Activated T-cell treated with anti-CD3 and anti-CD28 coated beads for 24 hours (primary cell): ENCODE data around the gene PTPN1.
"Not testable (repeated sequence)": the region's sequence is repeated elsewhere in the genome, so short reads cannot be mapped to it uniquely, and the experiment has no call there.

Experiments
- DNase-seq: peaks from one replicate; pipeline ENCODE4 v3.0.0-alpha.2; 2020; ENCODE audit warnings: low read depth

PTPN1 gene

DNA sequence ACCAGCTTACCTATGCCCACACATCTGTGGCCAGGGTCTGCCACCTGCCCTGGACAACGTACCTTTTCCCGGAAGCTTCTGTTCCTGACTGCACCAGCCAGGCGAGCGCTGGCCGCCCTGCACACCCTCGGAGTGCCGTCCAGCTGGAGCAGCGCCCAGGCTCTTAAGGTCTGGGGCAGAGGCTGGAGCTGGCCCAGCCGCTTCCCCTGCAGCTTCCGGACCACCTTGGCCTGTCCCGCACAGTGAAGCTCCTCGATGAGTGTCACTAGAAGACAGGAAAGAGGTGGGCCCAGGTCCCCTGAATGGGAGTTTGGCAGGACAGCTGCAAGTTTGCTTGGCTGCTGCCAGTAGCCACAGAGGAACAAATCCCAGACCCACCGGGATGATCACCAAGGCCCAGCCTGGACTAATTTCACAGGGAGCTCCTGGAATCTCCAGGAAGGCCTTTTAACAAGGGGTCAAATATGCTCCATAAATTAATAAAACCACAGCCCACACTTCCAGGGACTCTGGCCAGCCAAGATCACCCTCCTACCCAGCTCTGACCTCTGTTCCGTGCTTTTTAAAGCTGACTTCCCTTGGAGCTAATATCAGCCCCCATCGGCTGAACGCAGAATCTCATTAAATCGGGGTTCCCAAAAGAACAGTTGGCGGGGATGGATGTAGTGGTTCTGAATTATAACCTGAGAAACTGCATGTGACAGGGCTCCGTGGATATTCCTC is 82.3 kb downstream of the PTPN1 start:
- no peak for DNase-seq

DNA sequence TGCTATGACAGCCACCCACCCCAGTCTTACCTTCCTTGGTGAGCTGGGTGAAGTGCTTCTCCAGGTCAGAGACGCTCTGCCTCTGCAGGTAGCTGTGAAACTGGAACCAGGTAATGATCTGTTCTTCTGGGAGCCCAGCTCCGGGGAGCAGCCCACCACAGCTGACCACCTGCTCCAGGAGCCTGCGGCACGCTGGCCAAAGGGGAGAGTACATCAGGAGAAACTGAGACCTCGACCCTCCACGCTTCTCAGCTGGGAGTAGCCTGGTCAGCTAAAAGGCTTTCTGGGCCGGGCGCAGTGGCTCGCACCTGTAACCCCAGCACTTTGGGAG is 82.8 kb downstream of the PTPN1 start:
- DNase-seq, result no peak

DNA sequence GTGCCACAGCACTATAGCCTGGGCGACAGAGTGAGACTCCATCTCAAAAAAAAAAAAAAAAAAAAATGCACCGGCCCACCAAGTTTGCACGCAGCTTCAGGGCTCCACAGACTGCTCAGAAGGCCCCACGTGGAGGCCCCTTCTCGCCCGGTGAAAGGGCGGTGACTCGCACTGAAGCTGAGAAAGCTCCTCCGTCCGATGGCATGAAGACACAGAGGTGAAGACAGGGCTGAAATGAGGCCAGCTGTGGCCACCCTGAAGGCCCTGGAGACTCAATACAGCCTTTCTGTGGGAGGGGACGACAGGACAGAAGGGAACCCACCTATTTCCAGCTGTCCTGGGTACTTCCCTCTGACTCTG is 84.0 kb downstream of the PTPN1 start:
- DNase-seq, result no peak

DNA sequence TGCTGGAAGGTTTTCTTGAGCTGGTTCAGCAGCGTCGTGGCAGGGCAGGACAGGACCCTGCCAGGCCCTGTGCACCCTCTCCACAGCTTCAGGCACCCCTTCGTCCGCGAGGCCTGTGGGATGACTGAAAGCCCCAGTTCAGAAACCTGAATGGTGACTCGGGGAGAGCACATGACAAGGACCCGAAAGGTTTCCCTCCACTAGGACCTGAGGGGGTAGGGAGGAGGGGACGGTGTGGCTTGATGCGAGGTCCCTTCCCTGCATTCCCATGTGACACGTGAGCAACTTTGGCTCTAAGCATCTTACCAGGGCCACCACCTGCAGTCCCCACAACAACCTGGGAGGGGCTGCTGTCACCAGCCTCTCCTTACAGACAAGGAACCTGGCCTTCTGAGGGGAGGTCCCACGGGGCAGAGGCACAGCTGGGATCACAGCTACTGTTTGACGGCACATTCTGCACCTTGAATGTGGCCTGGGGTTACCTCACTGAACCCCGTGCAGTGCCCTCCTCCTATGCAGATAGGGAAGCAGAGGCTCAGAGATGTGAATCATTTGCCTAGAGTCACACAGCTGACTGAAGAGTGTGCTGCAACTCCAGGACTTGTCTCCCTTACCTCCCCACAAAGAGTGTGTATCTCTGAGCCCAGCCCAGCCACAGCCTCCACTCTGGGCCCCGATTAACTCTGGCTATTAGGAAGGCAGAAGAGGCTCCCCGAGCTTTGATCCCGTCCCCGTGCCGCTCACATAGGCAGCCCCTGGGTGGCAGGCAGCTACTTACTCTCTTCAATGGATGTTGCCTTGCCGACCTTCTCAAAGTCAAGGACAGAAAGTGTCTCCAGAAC is 84.6 kb downstream of the PTPN1 start:
- DNase-seq, result no peak

DNA sequence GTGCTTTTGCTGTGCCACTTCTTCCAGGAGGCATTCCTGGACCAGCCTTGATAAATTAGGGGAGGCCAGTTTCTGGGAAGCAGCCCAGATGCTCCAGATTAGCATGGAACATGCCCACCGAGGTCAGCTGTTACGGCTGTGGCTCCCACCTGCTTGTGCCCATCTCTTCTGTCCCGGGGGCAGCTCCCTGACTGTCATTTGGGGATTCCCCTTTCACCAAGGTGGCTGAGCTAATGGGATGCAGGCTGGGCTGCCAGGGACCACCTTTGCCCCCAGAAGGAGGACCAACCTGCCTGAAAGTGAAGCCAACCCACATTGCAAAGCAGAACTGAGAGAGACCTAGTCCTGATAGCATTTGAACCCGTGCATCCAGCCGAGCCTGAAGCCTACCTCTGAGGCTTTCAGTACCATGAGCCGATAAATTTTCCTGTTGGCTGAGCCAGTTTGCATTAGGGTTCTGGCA is 85.3 kb downstream of the PTPN1 start:
- DNase-seq, result no peak

DNA sequence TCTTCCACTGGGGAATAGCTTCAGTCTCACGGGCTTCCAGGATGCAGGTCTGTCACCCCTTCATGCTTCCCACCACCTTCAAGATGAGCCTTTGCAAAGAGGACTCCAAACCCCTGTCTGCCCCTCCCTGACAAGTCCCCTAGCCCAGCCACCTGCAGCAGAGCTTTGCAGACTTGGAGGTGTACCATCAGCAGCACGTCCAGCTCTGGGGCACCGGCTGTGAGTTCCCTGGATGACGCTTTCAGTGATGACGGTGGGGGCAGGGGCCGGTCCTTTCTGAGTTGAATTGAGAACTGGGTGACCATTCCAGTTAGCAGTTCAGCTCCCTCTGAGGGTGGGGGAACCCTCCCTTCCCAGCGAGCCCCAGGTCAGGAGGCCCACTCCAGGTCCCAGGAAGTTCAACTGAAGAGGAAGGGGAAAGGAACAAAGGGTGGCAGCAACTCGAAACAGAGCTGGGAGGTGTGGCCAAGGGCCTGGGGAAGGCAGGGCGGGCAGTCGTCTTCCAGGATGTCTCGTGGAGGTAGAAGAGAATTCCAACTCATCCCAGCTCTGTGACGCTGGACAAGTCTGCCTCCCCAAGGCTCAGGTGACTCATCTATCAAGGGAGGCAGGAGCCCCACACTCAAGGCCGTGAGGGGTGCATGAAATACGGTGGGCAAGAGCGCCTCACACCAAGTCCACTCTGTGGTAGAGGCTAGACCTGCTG is 86.0 kb downstream of the PTPN1 start:
- DNase-seq, result no peak

DNA sequence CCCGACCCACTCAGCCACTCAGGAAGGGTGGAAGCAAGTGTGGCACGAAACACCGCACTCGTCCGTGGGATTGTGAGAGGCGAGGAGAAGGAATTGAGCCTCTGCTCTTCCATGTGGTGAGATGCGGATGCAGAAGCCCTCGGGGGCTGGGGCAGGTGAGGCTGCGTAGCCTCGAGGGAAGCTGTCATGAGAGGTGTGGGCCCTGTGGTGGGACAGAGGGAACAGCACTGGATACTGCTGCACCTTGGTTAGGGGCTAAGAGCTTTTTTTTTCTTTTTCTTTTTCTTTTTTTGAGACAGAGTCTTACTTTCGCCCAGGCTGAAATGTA is 86.5 kb downstream of the PTPN1 start:
- no peak for DNase-seq

DNA sequence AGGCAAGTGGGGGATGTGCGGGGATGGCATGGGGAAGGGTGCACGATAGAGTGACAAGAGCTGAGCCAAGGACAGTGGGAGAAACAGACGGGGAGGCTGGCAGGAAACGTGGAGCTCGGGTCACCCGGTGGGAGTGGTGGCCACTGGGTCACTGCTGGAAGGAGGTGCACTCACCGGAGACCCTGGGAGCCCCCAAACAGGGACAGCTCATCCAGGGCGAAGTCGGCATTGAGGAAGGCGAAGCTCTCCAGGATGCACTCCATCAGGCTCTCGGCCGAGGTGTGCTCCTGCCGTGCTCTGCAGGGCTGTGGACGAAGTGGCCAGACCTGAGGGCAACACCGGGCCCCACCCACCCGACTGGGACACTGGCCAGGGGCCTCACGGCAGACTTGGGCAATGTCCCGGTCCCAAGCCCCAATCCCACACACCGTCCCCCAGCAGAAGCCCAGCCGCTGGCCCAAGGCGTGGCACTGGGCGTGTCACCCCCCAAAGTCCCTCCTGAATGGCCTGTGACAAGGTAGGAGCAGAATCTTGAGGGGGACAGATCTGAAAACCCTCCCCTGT is 87.3 kb downstream of the PTPN1 start:
- no peak for DNase-seq

DNA sequence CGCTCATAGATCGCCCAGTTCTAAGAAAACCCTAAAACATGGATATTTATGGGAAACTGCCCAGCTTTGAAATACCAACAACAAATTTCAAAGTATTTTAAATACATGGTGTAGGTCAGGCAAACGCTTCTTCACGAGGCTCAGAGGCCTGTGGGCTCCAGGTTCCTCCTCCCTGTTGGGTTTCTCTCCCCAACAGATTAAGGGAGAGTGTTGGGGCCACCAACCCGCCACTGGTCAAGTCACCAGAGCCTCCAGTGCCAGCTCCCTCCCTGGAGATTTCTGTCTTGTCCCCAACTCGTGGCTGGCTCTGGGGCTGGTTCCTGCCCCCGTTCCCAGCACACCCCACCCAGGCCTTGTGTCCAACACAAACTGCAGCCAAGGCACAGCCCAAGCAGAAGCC is 87.9 kb downstream of the PTPN1 start:
- no peak for DNase-seq

DNA sequence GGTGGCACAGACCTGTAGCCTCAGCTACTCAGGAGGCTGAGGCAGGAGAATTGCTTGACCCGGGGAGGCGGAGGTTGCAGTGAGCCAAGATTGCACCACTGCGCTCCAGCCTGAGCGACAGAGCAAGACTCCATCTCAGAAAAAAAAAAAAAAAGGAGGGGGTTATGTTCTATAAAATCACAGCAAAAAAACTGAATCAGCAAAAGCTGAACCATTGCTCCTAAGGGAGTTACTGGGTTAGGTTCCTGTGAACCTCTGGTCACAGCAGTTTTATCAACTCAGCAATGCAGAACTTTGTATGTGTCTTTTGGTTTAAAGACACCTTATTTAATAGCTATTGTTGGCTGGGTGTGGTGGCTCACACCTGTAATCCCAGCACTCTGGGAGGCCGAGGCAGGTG is 88.6 kb downstream of the PTPN1 start:
- DNase-seq, result not testable (repeated sequence)

DNA sequence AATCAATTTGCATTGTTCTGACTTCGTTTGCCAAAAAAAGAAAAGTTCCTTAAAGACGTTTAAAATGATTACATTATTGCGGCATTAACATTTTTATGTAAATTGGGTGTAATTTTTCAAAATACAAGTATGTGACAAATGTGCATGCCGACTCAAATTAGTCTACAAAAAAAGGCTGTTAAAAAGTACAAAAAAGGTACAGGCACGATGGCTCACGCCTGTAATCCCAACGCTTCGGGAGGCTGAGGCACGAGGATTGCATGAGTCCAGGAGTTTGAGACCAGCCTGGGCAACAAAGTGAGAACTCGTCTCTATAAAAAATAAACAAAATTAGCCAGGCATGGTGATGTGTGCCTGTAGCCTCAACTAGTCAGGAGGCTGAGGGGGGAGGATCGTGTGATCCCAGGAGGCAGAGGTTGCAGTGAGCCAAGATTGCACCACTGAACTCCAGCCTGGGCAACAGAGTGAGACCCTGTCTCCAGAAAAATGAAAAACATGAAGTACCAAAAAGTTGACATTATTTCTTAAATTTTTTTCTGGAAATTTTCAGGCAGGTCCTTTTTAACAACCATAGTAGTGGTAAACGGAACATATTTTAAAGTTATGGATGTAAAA is 90.2 kb downstream of the PTPN1 start:
- DNase-seq, result no peak

DNA sequence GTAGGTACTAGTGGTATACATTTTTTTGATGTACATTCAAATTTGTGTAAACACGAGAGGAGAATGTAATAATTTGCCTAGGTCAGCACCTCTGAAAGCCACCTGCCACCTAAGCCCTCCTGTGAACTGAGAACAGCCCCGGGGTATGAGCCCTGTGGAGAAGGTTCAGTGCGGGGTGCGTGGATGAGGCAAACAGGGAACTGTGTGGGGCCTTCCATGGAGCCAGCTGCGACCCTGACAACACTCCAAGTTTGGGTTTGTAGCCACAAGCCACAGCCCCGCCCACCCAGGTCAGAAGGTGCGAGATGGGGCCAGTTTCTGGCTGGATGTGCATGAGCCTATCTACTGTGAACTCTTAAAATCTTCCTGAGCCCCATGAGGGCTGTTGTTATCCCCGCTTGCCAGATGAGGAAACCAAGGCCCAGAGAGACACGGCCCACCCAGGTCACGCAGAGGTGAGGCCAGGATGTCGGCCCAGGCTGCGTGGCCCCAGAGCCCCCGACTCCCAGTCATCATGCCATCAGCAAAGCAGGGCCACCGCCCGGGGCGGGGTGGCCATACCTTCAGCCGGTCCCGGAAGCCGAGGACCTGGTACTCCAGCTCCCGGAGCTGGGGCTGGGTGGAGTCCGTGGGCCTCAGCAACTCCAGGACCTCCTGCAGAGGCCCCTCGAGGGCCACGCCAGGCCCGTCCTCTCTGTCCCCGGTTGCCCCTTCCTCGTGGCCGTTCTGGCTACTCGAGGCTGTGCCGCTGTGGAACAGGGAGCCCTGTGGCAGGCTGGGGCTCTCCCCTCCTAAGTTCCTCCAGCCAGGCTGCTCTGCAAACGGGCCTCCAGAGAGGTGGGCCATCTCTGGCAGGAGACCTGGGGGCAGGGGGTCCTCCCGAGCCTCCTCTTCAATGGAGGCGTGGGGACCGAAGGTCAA is 91.6 kb downstream of the PTPN1 start:
- no peak for DNase-seq

DNA sequence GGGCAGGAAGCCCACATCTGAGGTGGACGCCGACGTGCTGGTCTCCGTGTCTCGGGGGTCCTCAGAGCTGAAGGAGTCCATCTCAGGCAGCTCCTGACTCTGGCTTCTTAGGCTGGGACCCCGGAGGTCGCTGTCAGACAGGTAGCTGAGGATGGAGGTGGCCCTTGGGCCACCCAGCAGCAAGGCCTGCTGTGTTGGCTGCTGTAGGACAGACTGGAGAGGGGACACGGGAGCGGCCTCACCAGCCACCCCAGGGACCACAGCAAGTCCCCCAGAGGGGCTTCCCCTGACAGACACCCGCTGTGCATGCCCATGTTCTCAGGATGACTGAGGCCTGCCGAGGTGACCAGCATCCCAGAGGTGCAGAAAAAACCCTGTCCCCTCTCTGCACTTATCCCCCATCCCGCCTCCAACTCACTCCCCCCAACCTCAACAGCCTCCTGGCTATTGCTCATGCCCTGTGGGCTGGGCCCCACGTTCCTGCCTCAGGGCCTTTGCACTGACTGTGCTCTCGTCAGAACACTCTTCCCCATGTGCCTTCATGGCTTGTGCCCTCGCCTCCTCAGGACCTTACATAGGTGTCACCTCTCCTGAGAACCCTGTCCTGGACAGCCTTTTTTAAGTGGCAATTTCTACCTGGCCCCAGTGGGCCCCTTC is 92.4 kb downstream of the PTPN1 start:
- DNase-seq, result no peak

DNA sequence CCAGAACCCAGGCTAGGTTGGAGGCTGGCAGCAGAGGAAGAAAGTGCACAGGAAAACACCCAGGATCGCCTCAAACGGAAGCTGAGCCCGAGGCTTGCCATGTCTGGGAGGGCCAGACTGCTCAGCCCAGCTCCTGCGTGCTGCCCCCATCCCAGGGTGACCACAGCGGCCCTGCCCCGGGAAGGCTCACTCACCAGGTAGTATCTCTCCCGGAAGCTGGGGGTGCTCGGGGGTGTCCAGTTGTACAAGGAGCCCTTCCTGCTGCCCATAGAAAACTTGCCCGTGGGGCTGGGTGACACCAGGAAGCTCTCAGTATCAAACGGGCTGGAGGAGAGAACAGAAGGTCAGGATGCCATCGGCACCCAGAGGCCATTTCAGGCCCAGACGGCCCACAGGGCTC is 94.3 kb downstream of the PTPN1 start:
- DNase-seq, result no peak

DNA sequence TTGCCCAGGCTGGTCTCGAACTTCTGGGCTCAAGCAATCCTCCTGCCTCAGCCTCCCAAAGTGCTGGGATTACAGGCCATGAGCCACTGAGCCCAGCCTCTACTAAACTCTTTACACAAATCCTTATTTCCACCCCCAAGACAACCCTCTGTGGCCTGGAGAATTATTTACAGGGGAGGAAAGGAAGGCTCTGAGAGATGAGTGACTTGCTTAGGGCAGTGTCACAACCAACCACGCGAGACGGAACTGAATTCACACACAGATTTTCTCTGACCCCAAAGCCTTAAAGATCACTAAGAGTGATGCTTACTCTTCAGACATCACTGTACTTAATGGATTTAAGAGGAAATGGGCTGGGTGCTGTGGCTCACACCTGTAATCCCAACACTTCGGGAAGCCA is 95.0 kb downstream of the PTPN1 start:
- no peak for DNase-seq

DNA sequence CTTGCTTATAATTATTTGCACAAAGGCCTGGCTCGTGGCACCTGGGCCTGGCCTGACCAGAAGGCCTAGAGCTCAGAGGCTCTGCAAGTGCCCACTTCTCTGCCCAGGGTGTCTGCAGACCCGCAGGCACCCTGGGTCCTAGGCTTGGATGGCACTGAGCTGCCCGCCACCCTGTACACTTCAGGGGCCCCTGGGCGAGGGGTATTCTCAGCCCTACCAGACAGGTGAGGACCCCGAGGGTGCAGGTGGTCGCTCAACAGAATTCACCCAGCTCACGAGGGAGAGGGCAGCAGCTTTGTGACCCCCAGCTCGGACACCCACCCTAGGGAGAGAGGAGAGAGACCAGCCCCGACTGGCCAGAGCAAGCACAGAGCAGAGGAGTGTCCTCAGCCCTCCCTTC is 97.3 kb downstream of the PTPN1 start:
- no peak for DNase-seq

DNA sequence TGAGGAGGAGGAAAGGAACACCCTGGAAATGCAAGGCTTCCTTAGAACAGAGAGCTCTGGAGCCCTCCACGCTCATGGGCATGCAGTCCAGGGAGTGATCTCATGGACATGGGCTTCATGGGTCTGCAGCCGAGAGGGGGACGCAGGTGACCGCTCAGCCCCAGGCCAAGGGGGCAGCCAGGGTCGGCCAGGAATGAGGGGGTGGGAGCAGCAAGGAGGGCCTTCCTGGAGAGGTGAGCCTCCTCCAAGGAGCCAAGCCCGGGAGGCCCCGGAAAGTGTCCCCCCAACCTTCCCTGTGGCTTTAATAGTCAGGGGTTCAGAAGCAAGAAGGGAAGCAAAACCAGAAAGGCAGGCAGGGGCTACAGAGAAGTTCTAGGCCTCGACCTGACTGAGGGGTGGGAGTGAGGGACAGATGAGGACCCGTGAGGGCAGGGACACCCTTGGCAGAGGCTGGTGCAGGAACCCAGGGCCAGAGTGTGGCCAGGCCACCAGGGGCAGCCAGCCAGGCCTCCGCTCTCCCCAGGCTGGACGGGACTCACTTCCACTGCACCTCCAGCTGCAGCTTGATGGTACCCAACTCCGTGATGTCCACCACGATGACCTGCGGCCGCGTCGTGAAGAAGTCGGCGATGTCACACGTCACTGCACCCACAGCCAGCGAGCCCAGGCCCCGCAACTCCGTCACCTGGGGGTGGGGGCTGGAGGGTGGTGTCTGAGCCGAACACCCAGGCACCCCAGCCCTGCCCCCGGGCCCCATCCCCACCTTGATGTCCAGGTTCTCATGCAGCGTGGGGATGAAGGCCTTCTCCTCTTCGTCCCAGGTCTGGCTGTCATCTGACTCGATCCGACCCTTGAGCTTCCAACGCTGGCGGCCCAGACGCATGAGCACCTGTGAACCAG is 97.9 kb downstream of the PTPN1 start:
- no peak for DNase-seq

DNA sequence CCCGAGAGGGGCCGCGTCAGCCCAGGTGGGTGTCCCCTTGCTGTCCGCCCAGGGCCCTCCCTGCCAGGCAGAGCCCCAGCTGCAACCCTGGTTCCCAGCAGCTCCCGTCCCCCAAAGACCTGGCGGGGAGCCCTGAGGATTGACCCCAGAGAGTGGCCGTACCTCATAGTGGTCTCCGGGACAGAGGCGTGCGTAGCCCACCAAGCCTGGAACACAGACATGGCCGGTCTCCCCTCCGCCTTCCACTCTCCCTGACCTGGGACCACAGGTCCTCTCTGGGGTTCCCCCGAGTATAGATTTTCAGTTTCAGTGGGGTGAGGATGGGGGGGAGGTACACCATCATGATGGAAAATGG is 98.5 kb downstream of the PTPN1 start:
- DNase-seq, result no peak

DNA sequence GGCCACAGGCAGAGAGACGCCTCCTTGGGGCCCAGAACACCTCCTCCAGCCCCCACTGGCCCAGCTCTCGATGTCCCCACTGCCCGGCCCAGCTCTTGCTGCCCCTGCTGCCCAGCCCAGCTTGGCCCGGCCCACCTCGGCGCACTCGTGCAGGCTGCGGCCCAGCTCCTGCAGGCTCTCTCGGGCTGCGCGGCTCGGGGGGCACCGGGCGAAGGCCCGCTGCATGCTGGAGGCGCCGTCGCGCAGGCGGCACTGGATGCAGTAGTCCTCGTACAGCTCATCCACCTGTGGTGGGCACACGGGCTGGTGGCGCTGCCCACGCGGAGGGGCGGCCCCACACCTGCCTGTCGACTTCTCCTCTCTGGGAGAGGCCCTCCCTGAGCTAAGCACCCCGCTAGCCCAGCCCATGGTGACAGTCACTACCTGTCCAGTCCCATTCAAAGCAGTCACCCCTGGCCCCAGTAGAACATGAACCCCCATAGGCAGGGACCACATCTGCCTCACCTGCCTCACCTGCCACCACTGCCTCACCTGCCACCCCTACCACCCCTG is 99.3 kb downstream of the PTPN1 start:
- no peak for DNase-seq
